HG03460 (cell line): ENCODE results near the gene KLHL29.

Experiments used
- ATAC-seq: cut with Tn5 transposase; IDR thresholded peaks from one replicate; pipeline ENCODE4 v1.9.1; 2021; ENCODE audit not compliant: unreplicated experiment

The KLHL29 gene

GRCh38 chr2:23468474-23469141, 83.6 kb downstream of the KLHL29 start:
- ATAC-seq, result no peak

GRCh38 chr2:23469142-23469540, 84.2 kb downstream of the KLHL29 start:
- ATAC-seq, result no peak

GRCh38 chr2:23475036-23475435, 90.1 kb downstream of the KLHL29 start:
- ATAC-seq, result no peak

- no peak for ATAC-seq
Measured at GRCh38 chr2:23475473-23475872, 90.5 kb downstream of the KLHL29 start.

GRCh38 chr2:23476786-23477185, 91.8 kb downstream of the KLHL29 start:
- no peak for ATAC-seq

GRCh38 chr2:23477392-23477791, 92.4 kb downstream of the KLHL29 start:
- ATAC-seq, result no peak

- no peak for ATAC-seq
Measured at GRCh38 chr2:23478087-23478932, 93.3 kb downstream of the KLHL29 start.

GRCh38 chr2:23478933-23479683, 94.1 kb downstream of the KLHL29 start:
- ATAC-seq, result no peak

- ATAC-seq, result no peak
Measured at GRCh38 chr2:23480957-23481797, 96.2 kb downstream of the KLHL29 start.

GRCh38 chr2:23482188-23482587, 97.2 kb downstream of the KLHL29 start:
- no peak for ATAC-seq

GRCh38 chr2:23482607-23483006, 97.6 kb downstream of the KLHL29 start:
- ATAC-seq, result no peak

GRCh38 chr2:23483791-23484190, 98.8 kb downstream of the KLHL29 start:
- ATAC-seq, result no peak

GRCh38 chr2:23484275-23484674, 99.3 kb downstream of the KLHL29 start:
- ATAC-seq, result no peak

- ATAC-seq, result no peak
Measured at GRCh38 chr2:23484767-23485166, 99.8 kb downstream of the KLHL29 start.

- no peak for ATAC-seq
Measured at GRCh38 chr2:23485261-23485660, 100.3 kb downstream of the KLHL29 start.

- ATAC-seq, result no peak
Measured at GRCh38 chr2:23485841-23486683, 101.1 kb downstream of the KLHL29 start.

- no peak for ATAC-seq
Measured at GRCh38 chr2:23486684-23487075, 101.7 kb downstream of the KLHL29 start.

GRCh38 chr2:23487735-23488492, 102.9 kb downstream of the KLHL29 start:
- ATAC-seq, result no peak

GRCh38 chr2:23488584-23488983, 103.6 kb downstream of the KLHL29 start:
- ATAC-seq, result no peak
